Measurements from ENCODE around the gene ANKLE2.

ANKLE2 gene

DNA sequence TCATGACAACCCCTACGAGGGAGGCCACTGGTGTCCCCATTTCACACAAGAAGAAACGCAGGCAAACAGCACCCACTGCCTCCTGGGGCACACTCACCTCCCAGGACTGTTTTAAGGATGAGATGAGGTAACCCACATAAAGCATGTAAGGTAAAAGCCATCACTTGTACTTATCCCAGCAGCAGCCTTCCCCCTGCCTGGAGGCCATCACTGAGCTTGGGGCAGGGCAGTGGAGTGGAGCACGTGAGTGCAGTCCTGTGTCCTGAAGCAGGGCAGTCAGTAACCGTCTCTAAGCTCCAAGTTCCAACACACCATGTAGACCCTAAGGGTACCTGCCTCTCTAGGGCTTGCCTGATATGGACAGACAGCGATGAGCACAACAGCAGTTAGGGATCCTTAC is 76.2 kb downstream of the ANKLE2 start:
- DNase-seq: no peak

DNA sequence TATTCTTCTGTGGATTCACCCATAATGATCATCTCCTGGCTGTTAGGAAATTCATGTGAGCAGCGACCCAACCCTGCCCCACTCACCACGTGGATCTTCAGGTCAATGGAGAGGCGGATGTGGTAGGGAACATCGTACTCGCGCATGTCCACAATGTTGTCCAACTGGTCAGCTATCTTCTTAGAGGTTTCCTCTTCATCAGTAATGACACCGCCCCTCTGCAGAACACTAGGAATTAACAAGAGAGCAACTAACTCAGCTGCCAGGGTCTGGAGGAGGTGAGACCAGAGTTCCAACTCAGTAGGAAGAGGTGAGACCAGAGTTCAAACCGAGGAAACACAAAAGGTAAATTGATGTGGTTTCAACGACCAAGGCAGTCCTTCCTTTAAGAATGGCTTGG is 84.1 kb downstream of the ANKLE2 start:
- DNase-seq: no peak

DNA sequence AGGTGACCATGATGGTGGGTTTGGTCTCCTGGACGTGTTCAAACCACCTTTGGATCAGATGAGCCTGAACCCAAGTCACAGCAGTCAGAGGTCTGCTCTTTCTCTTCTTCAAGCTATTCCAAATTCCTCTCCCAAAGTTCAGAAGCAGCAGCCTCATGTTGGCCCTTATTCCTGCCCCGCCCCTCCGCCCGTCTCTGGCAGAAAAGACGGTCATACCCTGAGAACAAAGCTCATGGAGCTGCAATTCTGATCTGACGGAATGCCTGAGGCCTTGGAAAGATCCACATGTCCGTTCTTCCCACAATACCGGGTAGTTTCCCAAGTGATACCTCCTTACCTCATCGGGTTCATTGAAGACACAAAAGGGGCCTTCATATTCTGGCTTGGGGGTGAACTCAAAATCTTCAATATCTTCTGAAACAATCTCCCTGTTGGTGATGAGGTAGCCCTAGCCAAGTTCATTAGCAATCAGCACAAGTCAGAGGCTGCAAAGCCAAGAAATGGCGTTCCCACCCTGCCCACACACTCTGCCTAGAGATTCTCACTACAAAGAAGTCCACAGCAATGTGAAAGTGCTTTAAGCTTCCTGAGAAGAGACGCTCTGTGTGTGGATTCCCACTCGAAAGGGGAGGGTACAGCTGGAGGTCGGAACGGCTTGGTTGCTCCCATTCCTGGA is 85.7 kb downstream of the ANKLE2 start:
- no peak for DNase-seq

All from activated CD4-positive, alpha-beta T cell treated with anti-CD3 and anti-CD28 coated beads, Interleukin-2, amount 50 U/mL, for 16 hours (primary cell).